ENCODE results near the gene KIF7. TPM values are rescaled to one million over a fixed set of nuclear protein-coding genes. Genes with fewer than 3 reads are reported as not detected.
A peak's percentile ranks its signal among the peaks of the same experiment; 100 is the strongest.

KIF7 gene
- polyA plus RNA-seq, 3 donors: not detected

- Mint-ChIP-seq H3K27ac (no peak overlapping the region), H3K9me3 (no peaks in the 10 kb centered on the region), H3K36me3 (no peaks in the 10 kb centered on the region), H3K4me1 (no peaks in the 10 kb centered on the region), H3K4me3 (peak overlapping the region in 1 of 2 donors; percentile 23), H3K27me3 (ENCODE audit: low read depth in 3 of 3) (peaks cover 1 to 9% (median 6%) of the 10 kb centered on the region in 3 donors)
- no peaks in the 10 kb centered on the region for H3K27me3 ChIP-seq (ENCODE audit: control insufficient read depth in 2 of 2, insufficient read depth in 2 of 2, low read length in 2 of 2)
- no peak for TF ChIP-seq CTCF (IDR thresholded peaks at IDR 0.05)
- H3K27ac ChIP-seq (ENCODE audit: low read depth in 1 of 2, low read length in 2 of 2): no peak overlapping the region
- H3K36me3 ChIP-seq (replicated peaks in 1 of 2; ENCODE audit: control insufficient read depth in 1 of 2, insufficient read depth in 2 of 2, low read length in 2 of 2): no peaks in the 10 kb centered on the region
- no peak overlapping the region for H3K4me2 ChIP-seq (replicated peaks; ENCODE audit: extremely low read depth, low read length, poor library complexity, severe bottlenecking)
- H4K20me1 ChIP-seq (ENCODE audit: insufficient read depth, low read length): no peaks in the 10 kb centered on the region
- no peaks in the 10 kb centered on the region for H3K4me1 ChIP-seq (ENCODE audit: control insufficient read depth in 1 of 2, insufficient read depth in 2 of 2, low read length in 2 of 2)
- H3K9ac ChIP-seq (ENCODE audit: insufficient read depth, low read length, poor library complexity, severe bottlenecking): no peak overlapping the region
- no peaks in the 10 kb centered on the region for H3K79me2 ChIP-seq (ENCODE audit: insufficient read depth, low read length)
- no peak overlapping the region for H3K4me3 ChIP-seq (replicated peaks in 1 of 3; ENCODE audit: low read depth in 2 of 3, low read length in 3 of 3)
- no peaks in the 10 kb centered on the region for H3K9me3 ChIP-seq (replicated peaks in 1 of 2; ENCODE audit: control insufficient read depth in 1 of 2, insufficient read depth in 1 of 2, low read length in 2 of 2)
- no peak for DNase-seq
- H2AFZ ChIP-seq (ENCODE audit: insufficient read depth, low read depth, low read length, poor library complexity, severe bottlenecking): no peak overlapping the region
- intact Hi-C loops (cut with micrococcal nuclease): no loop called here
Observed at GRCh38 chr15:89704411-89704810, 49.1 kb upstream of the KIF7 start.

GRCh38 chr15:89695198-89695597 is 39.9 kb upstream of the KIF7 start:
- Mint-ChIP-seq H3K27me3 (ENCODE audit: low read depth in 3 of 3) (peaks cover 1 to 14% (median 14%) of the 10 kb centered on the region in 3 donors), H3K27ac (no peak overlapping the region), H3K4me3 (no peak overlapping the region), H3K4me1 (peaks cover 6% of the 10 kb centered on the region), H3K36me3 (no peaks in the 10 kb centered on the region), H3K9me3 (peaks cover 0 to 2% (median 0%) of the 10 kb centered on the region in 7 donors)
- no peak for DNase-seq
- TF ChIP-seq CTCF (IDR thresholded peaks at IDR 0.05): no peak
- Histone ChIP-seq H3K9me3 (replicated peaks in 1 of 2; ENCODE audit: control insufficient read depth in 1 of 2, insufficient read depth in 1 of 2, low read length in 2 of 2) (no peaks in the 10 kb centered on the region), H3K9ac (ENCODE audit: insufficient read depth, low read length, poor library complexity, severe bottlenecking) (no peak overlapping the region), H3K27ac (ENCODE audit: low read depth in 1 of 2, low read length in 2 of 2) (no peak overlapping the region), H3K27me3 (ENCODE audit: control insufficient read depth in 2 of 2, insufficient read depth in 2 of 2, low read length in 2 of 2) (no peaks in the 10 kb centered on the region), H3K4me3 (replicated peaks in 1 of 3; ENCODE audit: low read depth in 2 of 3, low read length in 3 of 3) (no peak overlapping the region), H4K20me1 (ENCODE audit: insufficient read depth, low read length) (no peaks in the 10 kb centered on the region), H3K4me2 (replicated peaks; ENCODE audit: extremely low read depth, low read length, poor library complexity, severe bottlenecking) (no peak overlapping the region), H2AFZ (ENCODE audit: insufficient read depth, low read depth, low read length, poor library complexity, severe bottlenecking) (no peak overlapping the region), H3K4me1 (ENCODE audit: control insufficient read depth in 1 of 2, insufficient read depth in 2 of 2, low read length in 2 of 2) (peaks cover 6 to 8% of the 10 kb centered on the region in 2 donors), H3K79me2 (ENCODE audit: insufficient read depth, low read length) (no peaks in the 10 kb centered on the region), H3K36me3 (replicated peaks in 1 of 2; ENCODE audit: control insufficient read depth in 1 of 2, insufficient read depth in 2 of 2, low read length in 2 of 2) (no peaks in the 10 kb centered on the region)
- intact Hi-C loops (cut with micrococcal nuclease): no loop called here
- no CpG with 5 or more reads among the region's 1 CpG for WGBS (ENCODE audit: insufficient coverage)
